Ishikawa (cell line): ENCODE results near the gene CLCF1.

Source experiments
- CEBPB ChIP-seq: IDR thresholded peaks from 2 replicates; pipeline ENCODE4 v1.6.1; 2012
- CREB1 ChIP-seq: IDR thresholded peaks from 2 replicates; pipeline ENCODE4 v1.6.1; 2012; ENCODE audit warnings: low read depth
- EGR1 ChIP-seq: IDR thresholded peaks from 2 replicates; pipeline ENCODE4 v1.6.1; 2012
- EP300 ChIP-seq: IDR thresholded peaks from 2 replicates; pipeline ENCODE4 v1.6.1; 2012; ENCODE audit warnings: borderline replicate concordance
- FOXM1 ChIP-seq: IDR thresholded peaks from 2 replicates; pipeline ENCODE4 v1.6.1; 2012; ENCODE audit warnings: low read depth, borderline replicate concordance
- MAX ChIP-seq: IDR thresholded peaks from 2 replicates; pipeline ENCODE4 v1.6.1; 2012
- NFIC ChIP-seq: IDR thresholded peaks from 2 replicates; pipeline ENCODE4 v1.6.1; 2012
- RAD21 ChIP-seq: IDR thresholded peaks from 2 replicates; pipeline ENCODE4 v1.6.1; 2012; ENCODE audit warnings: low read depth
- REST ChIP-seq: IDR thresholded peaks from 2 replicates; pipeline ENCODE4 v1.6.1; 2012; ENCODE audit warnings: low read depth, mild to moderate bottlenecking
- TAF1 ChIP-seq: IDR thresholded peaks from 2 replicates; pipeline ENCODE4 v1.6.1; 2012; ENCODE audit warnings: low read depth, mild to moderate bottlenecking
- TCF12 ChIP-seq: IDR thresholded peaks from 2 replicates; pipeline ENCODE4 v1.6.1; 2012; ENCODE audit warnings: low read depth
- TEAD4 ChIP-seq: IDR thresholded peaks from 2 replicates; pipeline ENCODE4 v1.6.1; 2012
- USF1 ChIP-seq: IDR thresholded peaks from 2 replicates; pipeline ENCODE4 v1.6.1; 2012
- YY1 ChIP-seq: IDR thresholded peaks from 2 replicates; pipeline ENCODE4 v1.6.1; 2012; ENCODE audit warnings: low read depth
- ZBTB7A ChIP-seq: IDR thresholded peaks from 2 replicates; pipeline ENCODE4 v1.6.1; 2012; ENCODE audit warnings: low read depth

The CLCF1 gene

GRCh38 chr11:67387069-67387468, 13.7 kb upstream of the CLCF1 start:
- TF ChIP-seq NFIC (no peak), MAX (no peak), ZBTB7A (no peak), YY1 (no peak), EP300 (no peak), TAF1 (no peak), USF1 (no peak), FOXM1 (no peak)

GRCh38 chr11:67384851-67385366, 11.5 kb upstream of the CLCF1 start:
- TF ChIP-seq NFIC (peak; percentile 44), FOXM1 (no peak)

- TF ChIP-seq TAF1 (no peak), ZBTB7A (no peak), RAD21 (peak; percentile 100)
Measured at GRCh38 chr11:67382276-67383136, 9.1 kb upstream of the CLCF1 start.

- TF ChIP-seq TEAD4 (no peak), MAX (no peak), USF1 (no peak), ZBTB7A (no peak), EP300 (no peak), NFIC (no peak), YY1 (no peak), CEBPB (no peak), REST (no peak), EGR1 (no peak), FOXM1 (no peak), RAD21 (no peak), TAF1 (no peak)
Measured at GRCh38 chr11:67381244-67381972, 8.0 kb upstream of the CLCF1 start.

- TF ChIP-seq TEAD4 (no peak), EGR1 (no peak), FOXM1 (no peak), NFIC (no peak), RAD21 (no peak), CREB1 (no peak), TCF12 (no peak), YY1 (no peak), TAF1 (no peak), CEBPB (no peak), USF1 (no peak)
Measured at GRCh38 chr11:67379061-67380058, 6.0 kb upstream of the CLCF1 start.

- TF ChIP-seq NFIC (no peak), REST (no peak), MAX (no peak), FOXM1 (no peak), CEBPB (no peak), EGR1 (no peak), TCF12 (no peak), ZBTB7A (no peak), RAD21 (no peak), CREB1 (no peak), YY1 (no peak), USF1 (no peak), EP300 (no peak), TEAD4 (no peak), TAF1 (no peak)
Measured at GRCh38 chr11:67378544-67378943, 5.1 kb upstream of the CLCF1 start.
